GM12874 (cell line): ENCODE results near the gene IFIT1B.

Experiments used
- CTCF ChIP-seq: IDR thresholded peaks from 2 replicates; pipeline ENCODE4 v1.5.1; 2011; ENCODE audit warnings: low read depth, mild to moderate bottlenecking, control low read depth, low read length, moderate library complexity; ENCODE audit not compliant: insufficient read depth

Gene IFIT1B

GRCh38 chr10:89382757-89383156 lies 4.9 kb downstream of the IFIT1B start:
- no peak for TF ChIP-seq CTCF

GRCh38 chr10:89384474-89385340 lies 6.9 kb downstream of the IFIT1B start:
- no peak for TF ChIP-seq CTCF

- no peak for TF ChIP-seq CTCF
Measured at GRCh38 chr10:89388806-89389205, 10.9 kb downstream of the IFIT1B start.

- TF ChIP-seq CTCF, result peak; percentile 6; the same call in 1 of the 2 replicates
Measured at GRCh38 chr10:89389254-89389653, 11.4 kb downstream of the IFIT1B start.

- no peak for TF ChIP-seq CTCF
Measured at GRCh38 chr10:89390476-89391225, 12.8 kb downstream of the IFIT1B start.

GRCh38 chr10:89391907-89392756 lies 14.3 kb downstream of the IFIT1B start, which contains the start of gene IFIT1:
Gene IFIT1, plus strand, starts transcription at chr10:89392623. Its CDS starts 90 bp downstream, at chr10:89392713.
- no peak for TF ChIP-seq CTCF

- no peak for TF ChIP-seq CTCF
Measured at GRCh38 chr10:89392974-89393373, 15.1 kb downstream of the IFIT1B start.
